Stimulated activated CD4-positive, alpha-beta T cell treated with anti-CD3 and anti-CD28 coated beads, Interleukin-2, amount 100 ng/mL, for 4 hours (primary cell): ENCODE measurements around the gene YOD1.

ENCODE experiments used
- DNase-seq: peaks from one replicate; pipeline ENCODE4 v3.0.0-alpha.2; 2020; ENCODE audit warnings: low read depth

Gene YOD1

DNA sequence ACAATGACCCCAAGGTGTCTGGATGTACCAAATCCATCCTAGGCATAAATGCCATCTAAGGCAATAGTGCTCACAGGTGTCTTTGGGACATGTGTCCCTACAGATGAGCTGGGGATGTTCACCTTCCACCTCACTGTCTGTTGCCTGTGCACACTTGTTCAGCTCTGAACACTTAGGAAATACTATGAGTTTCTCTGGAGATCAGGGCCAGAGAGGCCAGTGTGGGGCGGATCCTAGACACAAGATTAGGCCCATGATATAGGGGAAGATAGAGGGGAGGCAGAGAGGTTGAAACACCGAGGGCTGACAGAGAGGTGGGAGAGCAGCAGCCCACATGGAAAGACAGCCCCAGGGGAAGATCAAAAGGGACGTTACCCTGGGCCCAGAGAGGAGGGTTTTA, 44.1 kb downstream of the YOD1 start:
- DNase-seq, result no peak

DNA sequence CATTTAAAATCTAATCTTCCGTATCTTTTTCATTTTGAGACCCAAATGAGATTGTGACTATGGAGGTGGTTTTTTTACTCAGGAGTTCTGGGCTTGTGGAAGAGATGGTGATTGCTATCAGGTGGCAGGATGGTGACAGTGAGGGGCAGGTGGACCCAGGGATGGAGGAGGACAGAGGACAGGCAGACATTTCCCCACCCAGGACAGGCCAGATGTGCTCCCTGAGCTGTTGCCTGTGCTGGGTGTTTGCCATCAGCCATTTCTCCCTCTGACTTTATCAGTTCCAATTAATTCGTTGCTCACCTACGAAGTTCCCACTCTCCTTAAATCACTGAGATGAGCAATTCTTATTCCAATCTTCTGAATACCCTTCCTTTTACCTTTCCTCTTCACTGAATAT, 44.9 kb downstream of the YOD1 start:
- DNase-seq, result no peak

DNA sequence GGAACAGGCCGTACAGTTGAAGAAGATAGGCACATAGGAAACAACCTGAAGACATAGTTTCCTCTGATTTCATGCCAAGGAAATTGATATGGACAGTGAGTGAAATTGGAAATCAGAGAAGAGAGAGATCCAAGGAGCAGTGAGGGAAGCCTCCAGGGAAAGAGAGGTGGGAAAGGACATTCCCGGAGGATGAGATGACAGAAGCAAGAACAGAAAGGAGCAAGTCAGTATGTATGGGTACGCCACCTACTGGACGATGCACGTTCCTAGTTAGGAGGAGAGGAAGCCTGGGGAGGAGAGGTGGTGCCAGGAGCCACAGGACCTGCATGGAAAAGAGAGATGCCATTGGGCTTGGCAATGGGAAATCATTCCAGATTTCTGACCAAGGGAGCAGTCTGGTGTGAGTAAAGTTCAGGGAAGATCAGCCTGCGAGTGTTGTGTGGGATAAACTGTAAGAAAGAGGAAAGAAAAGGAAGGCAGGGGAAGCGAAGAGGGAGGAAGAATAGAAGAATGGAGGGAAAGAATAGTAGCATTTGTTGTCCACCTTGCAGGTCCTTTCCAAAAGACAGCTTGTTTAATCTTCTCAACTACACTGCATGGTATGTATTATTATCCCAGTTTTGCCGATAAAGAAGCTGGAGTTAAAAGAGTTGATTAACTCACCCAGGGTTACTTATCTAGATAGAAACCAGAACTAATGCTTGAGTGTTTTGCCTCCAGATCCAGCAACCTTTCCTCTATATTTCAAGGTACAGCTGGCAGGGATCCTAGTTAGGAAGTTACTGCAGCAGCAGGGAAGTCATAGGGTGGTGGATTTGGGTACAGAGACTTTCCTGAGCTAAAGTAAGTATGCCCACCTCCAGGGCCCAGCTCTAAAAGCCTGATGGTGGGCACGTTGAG, 45.8 kb downstream of the YOD1 start:
- DNase-seq, result peak; percentile 13

- DNase-seq, result no peak
Observed at GRCh38 chr1:207003210-207003609, 47.8 kb downstream of the YOD1 start.

DNA sequence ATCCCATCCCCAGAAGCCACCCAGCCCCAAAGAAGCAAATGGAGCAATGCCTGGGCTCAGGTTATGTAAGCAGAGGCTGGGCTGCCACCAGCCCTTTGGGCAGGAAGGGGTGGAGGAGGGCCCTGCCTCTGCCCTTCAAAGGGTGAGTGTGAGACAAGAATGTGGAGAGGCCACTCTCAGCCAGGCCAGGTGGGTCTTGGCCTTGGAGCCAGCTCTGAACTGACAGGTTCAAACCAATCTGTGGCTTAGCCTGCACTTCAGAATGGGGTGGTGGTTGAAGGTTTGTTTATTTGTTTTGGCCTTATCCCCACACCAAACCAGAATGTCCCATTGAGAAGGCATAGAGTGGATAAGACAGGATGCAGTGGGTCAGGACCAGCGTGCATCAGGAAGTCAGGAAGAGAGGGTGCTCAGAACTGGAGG, 48.3 kb downstream of the YOD1 start:
- no peak for DNase-seq

GRCh38 chr1:207001492-207002245, 49.3 kb downstream of the YOD1 start:
- DNase-seq, result no peak

GRCh38 chr1:207000651-207001291, 50.2 kb downstream of the YOD1 start:
- DNase-seq, result no peak

- DNase-seq, result no peak
Observed at GRCh38 chr1:206998816-206999215, 52.2 kb downstream of the YOD1 start.
